HepG2 (cell line): Measurements from ENCODE around the gene ROM1. TPM values are rescaled to one million over a fixed set of nuclear protein-coding genes. Genes with fewer than 3 reads are reported as not detected.

Experiments used
- ATAC-seq: fragments of 200-7000 bp; cut with Tn5 transposase; 3 replicates; pipeline ENCODE4 v1.9.1; 2020; ENCODE audit warnings: mild to moderate bottlenecking, moderate library complexity
- BruUV-seq: library from RNA; stranded (reverse); fragments of 400-500 nt; replicated peaks from 2 replicates; lab custom pipeline; 2021; lab: Mats Ljungman, UMichigan
- CTCF ChIA-PET: fragments of 300-600 bp; formaldehyde crosslinking; extraction: SDS; loops from one replicate; lab custom pipeline; 2021; ENCODE audit warnings: low total read pairs, inconsistent platforms, low intra/inter-chr PET ratio; lab: Yijun Ruan, JAX
- POLR2A ChIA-PET: fragments of 350-600 bp; sonication (Branson Sonifier 250); formaldehyde crosslinking; loops from one replicate; lab custom pipeline; 2020; ENCODE audit warnings: antibody characterized with exemption, inconsistent platforms; lab: Yijun Ruan, JAX
- DNase-seq: peaks from one replicate; pipeline ENCODE4 v3.0.0-alpha.2; 2015; ENCODE audit warnings: low spot score
- FAIRE-seq: peaks from 3 replicates; lab custom pipeline; 2011; peaks lifted over from hg19 to GRCh38; lab: Jason Lieb, UNC
- H2AFZ ChIP-seq: one replicate; pipeline ENCODE4 v1.6.1; 2011; ENCODE audit warnings: low read length, inconsistent platforms
- H3K27ac ChIP-seq: fragments of 300-600 bp; 3 replicates; pipeline ENCODE4 v1.8.0; 2011; ENCODE audit warnings: mixed run types, mild to moderate bottlenecking, mixed read lengths, low read length, inconsistent platforms; ENCODE audit not compliant: insufficient read depth; ENCODE audit errors: extremely low read length
- H3K27me3 ChIP-seq, 2 experiments: fragments of 200-600 bp in 1 of 2; 2 replicates in 1 of 2; 3 replicates in 1 of 2; pipeline versions ENCODE4 v1.6.0 to v1.8.0; 2011; ENCODE audit warnings: low read length in 2 of 2, mild to moderate bottlenecking in 2 of 2, moderate library complexity in 2 of 2, inconsistent platforms in 1 of 2; ENCODE audit not compliant: insufficient read depth in 2 of 2, control insufficient read depth in 1 of 2
- H3K36me3 ChIP-seq, 2 experiments: fragments of 200-600 bp in 1 of 2; replicated peaks in 1 of 2; 2 replicates in 1 of 2; 3 replicates in 1 of 2; pipeline versions ENCODE4 v1.5.1 to v1.8.0; 2011; ENCODE audit warnings: low read length in 2 of 2, inconsistent platforms in 1 of 2; ENCODE audit not compliant: insufficient read depth in 2 of 2, control insufficient read depth in 1 of 2
- H3K4me1 ChIP-seq: 2 replicates; pipeline ENCODE4 v1.5.1; 2012; ENCODE audit warnings: low read length, inconsistent platforms; ENCODE audit not compliant: insufficient read depth
- H3K4me2 ChIP-seq: 2 replicates; pipeline ENCODE4 v1.6.0; 2011; ENCODE audit warnings: low read depth, low read length, inconsistent platforms
- H3K4me3 ChIP-seq, 3 experiments: fragments of 200-600 bp in 1 of 3; sonication (generic), shearing (Covaris generic) in 1 of 3; replicated peaks in 1 of 3; 2 replicates each; pipeline ENCODE4 v1.5.1; 2011 to 2016; ENCODE audit warnings: low read length in 3 of 3, inconsistent platforms in 2 of 3, low read depth in 2 of 3, mild to moderate bottlenecking in 2 of 3, control low read depth in 1 of 3, mixed read lengths in 1 of 3; ENCODE audit not compliant: insufficient read depth in 1 of 3
- H3K79me2 ChIP-seq: one replicate; pipeline ENCODE4 v1.6.1; 2011; ENCODE audit warnings: low read length, inconsistent platforms; ENCODE audit not compliant: insufficient read depth
- H3K9ac ChIP-seq: 2 replicates; pipeline ENCODE4 v1.6.0; 2011; ENCODE audit warnings: mild to moderate bottlenecking, low read depth, low read length, inconsistent platforms; ENCODE audit not compliant: insufficient read depth
- H3K9me3 ChIP-seq: 2 replicates; pipeline ENCODE4 v1.5.1; 2012; ENCODE audit warnings: mild to moderate bottlenecking, low read length
- H4K20me1 ChIP-seq: 2 replicates; pipeline ENCODE4 v1.6.0; 2011; ENCODE audit warnings: inconsistent platforms, mild to moderate bottlenecking, low read length, moderate library complexity; ENCODE audit not compliant: insufficient read depth
- PATZ1 ChIP-seq: sonication (generic); formaldehyde crosslinking; IDR thresholded peaks from 2 replicates; pipeline ENCODE4 v1.4.0; 2020; ENCODE audit warnings: missing genetic modification reagents
- PAXIP1 ChIP-seq: sonication (generic); formaldehyde crosslinking; conservative IDR thresholded peaks from 2 replicates; pipeline ENCODE4 v1.4.0; 2020; ENCODE audit warnings: mild to moderate bottlenecking, missing genetic modification reagents, moderate library complexity
- POLR2A ChIP-seq, 2 experiments: IDR thresholded peaks; 2 replicates each; pipeline ENCODE4 v1.6.1; 2011; ENCODE audit warnings: low read depth in 2 of 2, low read length in 2 of 2, mild to moderate bottlenecking in 1 of 2, moderate library complexity in 1 of 2; ENCODE audit not compliant: insufficient read depth in 1 of 2
- RBM22 ChIP-seq: fragments of 200-400 bp; formaldehyde crosslinking; optimal IDR thresholded peaks from 2 replicates; pipeline ENCODE3; 2017; ENCODE audit warnings: mild to moderate bottlenecking, low read length, moderate library complexity
- SMC3 ChIP-seq: IDR thresholded peaks from 2 replicates; pipeline ENCODE4 v1.6.1; 2011; ENCODE audit warnings: low read length, improper control_type of control experiment
- SPEN ChIP-seq: sonication (generic); formaldehyde crosslinking; IDR thresholded peaks from 2 replicates; pipeline ENCODE4 v1.5.1; 2020; ENCODE audit warnings: low read depth, mild to moderate bottlenecking, missing genetic modification reagents
- ZBTB10 ChIP-seq: sonication (generic); formaldehyde crosslinking; IDR thresholded peaks from 2 replicates; pipeline ENCODE4 v1.4.0; 2020; ENCODE audit warnings: missing genetic modification reagents, borderline replicate concordance
- ZNF101 ChIP-seq: sonication (generic); formaldehyde crosslinking; IDR thresholded peaks from 2 replicates; pipeline ENCODE4 v1.4.0; 2020; ENCODE audit warnings: mild to moderate bottlenecking, low read depth, missing genetic modification reagents, borderline replicate concordance
- ZNF121 ChIP-seq: sonication (generic); formaldehyde crosslinking; IDR thresholded peaks from 2 replicates; pipeline ENCODE4 v1.5.0; 2020; ENCODE audit warnings: mild to moderate bottlenecking, missing genetic modification reagents
- ZNF30 ChIP-seq: sonication (generic); formaldehyde crosslinking; IDR thresholded peaks from 2 replicates; pipeline ENCODE4 v1.5.0; 2020; ENCODE audit warnings: mild to moderate bottlenecking, missing genetic modification reagents
- ZNF691 ChIP-seq: sonication (generic); formaldehyde crosslinking; IDR thresholded peaks from 2 replicates; pipeline ENCODE4 v1.4.0; 2020; ENCODE audit warnings: missing genetic modification reagents, low read depth, mild to moderate bottlenecking, borderline replicate concordance
- ZNF713 ChIP-seq: sonication (generic); formaldehyde crosslinking; IDR thresholded peaks from 2 replicates; pipeline ENCODE4 v1.4.0; 2020; ENCODE audit warnings: mild to moderate bottlenecking, missing genetic modification reagents
- WGBS: methylation state at CpG from one replicate; pipeline ENCODE4 v1.1.6; 2017; ENCODE audit warnings: low lambda C conversion rate; 5-methylcytosine and 5-hydroxymethylcytosine counted together
- in situ Hi-C: cut with HindIII; loops from 2 replicates; pipeline ENCODE4 v1.10.0; 2017; ENCODE audit warnings: low pct_unique_long_range_greater_than_20kb; ENCODE audit not compliant: extremely low pct_ligation_motif_present
- intact Hi-C: fragments of 100-400 bp; cut with micrococcal nuclease; formaldehyde crosslinking; loops from one replicate; pipeline ENCODE4 v1.10.0; 2022; ENCODE audit not compliant: unreplicated experiment
- polyA plus RNA-seq, 8 experiments: library from polyadenylated mRNA; depleted of rRNA in 3 of 8; stranded (reverse) in 7 of 8; unstranded in 1 of 8; fragments of >200 nt; fragmentation: Illumina TruSeq in 4 of 8; extraction: Trizol in 4 of 8; gene quantifications; 2 replicates each; pipeline versions ENCODE4 v1.2.1 to v1.2.3, GENCODE V29; 2011 to 2016; ENCODE audit warnings: low read depth in 4 of 8, missing spikeins in 1 of 8, mixed read lengths in 1 of 8; ENCODE audit not compliant: insufficient read depth in 1 of 8
- total RNA-seq, 5 experiments: library from RNA; depleted of rRNA; stranded (reverse); fragments of >200 nt; fragmentation: Illumina TruSeq; extraction: Trizol; gene quantifications; 2 replicates each; pipeline ENCODE4 v1.2.3, GENCODE V29; 2016; ENCODE audit warnings: low read depth in 1 of 5

Gene ROM1
- total and polyA plus RNA-seq, 2 of the 13 experiments (the other 11 are each of a cell fraction or from before 2014, with no cell fraction given): 1.2 to 2.4 TPM

GRCh38 chr11:62652161-62653006 lies 39.3 kb downstream of the ROM1 start (continued):
- no peak for TF ChIP-seq PATZ1 (CRISPR knock-in tag)
- 0 out of 2 replicates have a peak, but pooled peaks have one; percentile 45 for TF ChIP-seq ZNF30 (CRISPR knock-in tag)
- no peak for TF ChIP-seq ZNF713

- H2AFZ ChIP-seq: no peak overlapping the region
- peaks cover 2 to 5% of the 10 kb centered on the region in 2 experiments; a peak in 3 of 5 replicates for H3K36me3 ChIP-seq
- BruUV-seq: no TSS peak
- in situ Hi-C loops (no loop called here), intact Hi-C loops (loop anchor here (5.0 kb wide), 2 partner anchors 42 to 62 kb away; partner anchors contain the start of genes EML3, ROM1 and TUT1)
- H4K20me1 ChIP-seq: no peaks in the 10 kb centered on the region; the same call in 1 of the 2 replicates
- H3K4me3 ChIP-seq: peak overlapping the region in 1 of 3 experiments; percentile 15; a peak in 1 of 6 replicates
- FAIRE-seq (no peak), ATAC-seq (no peak), DNase-seq (no peak)
- H3K79me2 ChIP-seq: peaks cover 20% of the 10 kb centered on the region
- no peak overlapping the region for H3K9ac ChIP-seq
- POLR2A ChIA-PET: interaction anchor here (0.6 to 6.3 kb wide), 10 partner anchors 10 to 150 kb away, joined by 3 to 186 read pairs (median 8); partner anchors contain the start of genes B3GAT3, C11orf98, CSKMT and EEF1G
- peak overlapping the region; percentile 46; the same call in 1 of the 2 replicates for H3K4me2 ChIP-seq
- WGBS: 77% methylated on average over 11 of the region's 11 CpGs
- CTCF ChIA-PET: no interaction called here
- no peaks in the 10 kb centered on the region for H3K27me3 ChIP-seq
- H3K27ac ChIP-seq: no peak overlapping the region
- H3K9me3 ChIP-seq: no peaks in the 10 kb centered on the region
- peaks cover 34% of the 10 kb centered on the region for H3K4me1 ChIP-seq
- TF ChIP-seq SMC3 (no peak), ZNF121 (CRISPR knock-in tag) (peak; percentile 94), PAXIP1 (CRISPR knock-in tag) (no peak), POLR2A (IDR thresholded peaks at IDR 0.05; ENCODE audit: insufficient read depth in 1 of 2, low read depth in 2 of 2, low read length in 2 of 2) (no peak), SPEN (0 out of 2 replicates have a peak, but pooled peaks have one; percentile 20), ZBTB10 (CRISPR knock-in tag) (no peak), RBM22 (no peak), ZNF691 (CRISPR knock-in tag) (no peak), ZNF101 (CRISPR knock-in tag) (no peak)
These were observed 41.2 kb downstream of the ROM1 start for GRCh38 chr11:62654297-62654696.
